ENCODE measurements around the gene MVD. TPM values are rescaled to one million over a fixed set of nuclear protein-coding genes. Genes with fewer than 3 reads are reported as not detected.

The MVD gene
- polyA plus RNA-seq, 1 donor (not counting 4 experiments of a cell fraction or from before 2014, with no cell fraction given) = 59.6 TPM

GRCh38 chr16:88624481-88624880 is 38.4 kb downstream of the MVD start:
- H3K9me3 ChIP-seq (ENCODE audit: control insufficient read depth, low read depth, low read length) = no peaks in the 10 kb centered on the region
- H3K4me1 ChIP-seq (ENCODE audit: control insufficient read depth, extremely low read depth, insufficient read depth, low read length) = no peaks in the 10 kb centered on the region
- no peak overlapping the region for H3K9ac ChIP-seq (ENCODE audit: control insufficient read depth, extremely low read depth, insufficient read depth, low read length)
- no peak overlapping the region for H3K27ac ChIP-seq (ENCODE audit: control insufficient read depth, insufficient read depth, low read length)
- H3K4me3 ChIP-seq (ENCODE audit: control insufficient read depth in 2 of 3, extremely low read depth in 1 of 3, insufficient read depth in 2 of 3, low read depth in 1 of 3, low read length in 3 of 3) = no peak overlapping the region
- TF ChIP-seq EZH2 (IDR thresholded peaks at IDR 0.05; ENCODE audit: low read length) = no peak
- TF ChIP-seq CTCF (optimal IDR thresholded peaks at IDR 0.05 in 1 of 3, IDR thresholded peaks at IDR 0.05 in 1 of 3, conservative IDR thresholded peaks at IDR 0.05 in 1 of 3; ENCODE audit: extremely low read depth in 1 of 3, insufficient read depth in 2 of 3, low read length in 3 of 3) = no peak
- FAIRE-seq = no peak
- H4K20me1 ChIP-seq (ENCODE audit: control insufficient read depth, extremely low read depth, insufficient read depth, low read length) = peaks cover 4% of the 10 kb centered on the region
- no peaks in the 10 kb centered on the region for H3K27me3 ChIP-seq (ENCODE audit: control insufficient read depth, extremely low read depth, insufficient read depth, low read length)
- no peak overlapping the region for H3K4me2 ChIP-seq (ENCODE audit: control insufficient read depth, extremely low read depth, insufficient read depth, low read depth, low read length)
- peaks cover 3% of the 10 kb centered on the region for H3K79me2 ChIP-seq (ENCODE audit: control insufficient read depth, insufficient read depth, low read length)
- dilution Hi-C loops (cut with MboI; ENCODE audit: extremely low pct_ligation_motif_present, low sequenced_read_pairs) = no loop called here
- no peak for DNase-seq (ENCODE audit: low read depth, low spot score)
- no peak overlapping the region for H2AFZ ChIP-seq (ENCODE audit: control insufficient read depth, low read length)
- no peaks in the 10 kb centered on the region for H3K9me1 ChIP-seq (ENCODE audit: control insufficient read depth, extremely low read depth, insufficient read depth, low read length)
- peaks cover 40 to 41% of the 10 kb centered on the region in 2 experiments for H3K36me3 ChIP-seq (ENCODE audit: control insufficient read depth in 2 of 2, extremely low read depth in 1 of 2, insufficient read depth in 2 of 2, low read length in 2 of 2)

- TF ChIP-seq CTCF (optimal IDR thresholded peaks at IDR 0.05 in 1 of 3, IDR thresholded peaks at IDR 0.05 in 1 of 3, conservative IDR thresholded peaks at IDR 0.05 in 1 of 3; ENCODE audit: extremely low read depth in 1 of 3, insufficient read depth in 2 of 3, low read length in 3 of 3) (no peak), EZH2 (IDR thresholded peaks at IDR 0.05; ENCODE audit: low read length) (no peak)
- Histone ChIP-seq H2AFZ (ENCODE audit: control insufficient read depth, low read length) (no peak overlapping the region), H3K36me3 (ENCODE audit: control insufficient read depth in 2 of 2, extremely low read depth in 1 of 2, insufficient read depth in 2 of 2, low read length in 2 of 2) (peaks cover 40 to 42% of the 10 kb centered on the region in 2 experiments), H3K4me2 (ENCODE audit: control insufficient read depth, extremely low read depth, insufficient read depth, low read depth, low read length) (no peak overlapping the region), H3K4me3 (ENCODE audit: control insufficient read depth in 2 of 3, extremely low read depth in 1 of 3, insufficient read depth in 2 of 3, low read depth in 1 of 3, low read length in 3 of 3) (no peak overlapping the region), H3K79me2 (ENCODE audit: control insufficient read depth, insufficient read depth, low read length) (peaks cover 3% of the 10 kb centered on the region), H3K9ac (ENCODE audit: control insufficient read depth, extremely low read depth, insufficient read depth, low read length) (no peak overlapping the region), H3K27ac (ENCODE audit: control insufficient read depth, insufficient read depth, low read length) (no peak overlapping the region), H3K27me3 (ENCODE audit: control insufficient read depth, extremely low read depth, insufficient read depth, low read length) (no peaks in the 10 kb centered on the region), H3K4me1 (ENCODE audit: control insufficient read depth, extremely low read depth, insufficient read depth, low read length) (no peaks in the 10 kb centered on the region), H3K9me3 (ENCODE audit: control insufficient read depth, low read depth, low read length) (no peaks in the 10 kb centered on the region), H3K9me1 (ENCODE audit: control insufficient read depth, extremely low read depth, insufficient read depth, low read length) (no peaks in the 10 kb centered on the region), H4K20me1 (ENCODE audit: control insufficient read depth, extremely low read depth, insufficient read depth, low read length) (peaks cover 4% of the 10 kb centered on the region)
- DNase-seq (ENCODE audit: low read depth, low spot score) = no peak
- FAIRE-seq = no peak
- dilution Hi-C loops (cut with MboI; ENCODE audit: extremely low pct_ligation_motif_present, low sequenced_read_pairs) = no loop called here
Observed at GRCh38 chr16:88623858-88624257, 39.0 kb downstream of the MVD start.
